OCI-LY7 (cell line): Measurements from ENCODE around the gene TELO2. TPM values are rescaled to one million over a fixed set of nuclear protein-coding genes. Genes with fewer than 3 reads are reported as not detected.

ENCODE experiments used
- BruUV-seq: library from RNA; stranded (reverse); fragments of 400-500 nt; replicated peaks from 2 replicates; lab custom pipeline; 2021; lab: Mats Ljungman, UMichigan
- CTCF ChIA-PET: fragments of 300-600 bp; sonication (Branson Sonifier 250); formaldehyde crosslinking; loops from one replicate; lab custom pipeline; 2022; ENCODE audit warnings: antibody characterized with exemption; ENCODE audit not compliant: unreplicated experiment; lab: Charles Lee
- POLR2A ChIA-PET: fragments of 300-600 bp; sonication (Branson Sonifier 250); formaldehyde crosslinking; loops from one replicate; lab custom pipeline; 2022; ENCODE audit warnings: antibody characterized with exemption; lab: Charles Lee
- DNase-seq: peaks from one replicate; pipeline ENCODE4 v3.0.0-alpha.2; 2015; ENCODE audit warnings: low spot score
- H2AFZ ChIP-seq: fragments of 200-600 bp; sonication (generic), shearing (Covaris generic); 2 replicates; pipeline ENCODE4 v1.6.1; 2014; ENCODE audit warnings: mild to moderate bottlenecking, antibody characterized with exemption, low read length, moderate library complexity
- H3K27ac ChIP-seq: fragments of 200-600 bp; sonication (generic); 2 replicates; pipeline ENCODE4 v1.5.1; 2014; ENCODE audit warnings: mixed run types, low read depth, mild to moderate bottlenecking, moderate library complexity, low read length, inconsistent platforms; ENCODE audit not compliant: poor library complexity, severe bottlenecking
- H3K36me3 ChIP-seq: fragments of 200-600 bp; sonication (generic); 2 replicates; pipeline ENCODE4 v1.6.1; 2014; ENCODE audit warnings: mild to moderate bottlenecking, antibody characterized with exemption, low read length, moderate library complexity, mixed read lengths; ENCODE audit not compliant: insufficient read depth
- H3K4me1 ChIP-seq: fragments of 200-600 bp; sonication (generic); 2 replicates; pipeline ENCODE4 v1.5.1; 2014; ENCODE audit warnings: mild to moderate bottlenecking, low read length; ENCODE audit not compliant: insufficient read depth, poor library complexity, severe bottlenecking
- H3K4me2 ChIP-seq: fragments of 200-600 bp; sonication (generic); 2 replicates; pipeline ENCODE4 v1.6.1; 2014; ENCODE audit warnings: mild to moderate bottlenecking, low read length
- H3K4me3 ChIP-seq: fragments of 200-600 bp; sonication (generic); 2 replicates; pipeline ENCODE4 v1.5.1; 2014; ENCODE audit warnings: mild to moderate bottlenecking, low read depth, low read length; ENCODE audit not compliant: poor library complexity, severe bottlenecking
- H3K79me2 ChIP-seq: fragments of 200-600 bp; sonication (generic); 2 replicates; pipeline ENCODE4 v1.6.1; 2016; ENCODE audit warnings: low read depth, mild to moderate bottlenecking, low read length, moderate library complexity, mixed read lengths; ENCODE audit not compliant: insufficient read depth
- H3K9me2 ChIP-seq: fragments of 200-600 bp; sonication (generic); 2 replicates; pipeline ENCODE4 v1.6.1; 2016; ENCODE audit warnings: mild to moderate bottlenecking, low read length, mixed read lengths; ENCODE audit not compliant: insufficient read depth
- H3K9me3 ChIP-seq: fragments of 200-600 bp; sonication (generic); 2 replicates; pipeline ENCODE4 v1.6.1; 2014; ENCODE audit warnings: mild to moderate bottlenecking, mixed run types, low read length, mixed read lengths
- H4K20me1 ChIP-seq: fragments of 200-600 bp; sonication (generic); 2 replicates; pipeline ENCODE4 v1.6.1; 2014; ENCODE audit warnings: mild to moderate bottlenecking, antibody characterized with exemption, low read length, moderate library complexity, mixed read lengths; ENCODE audit not compliant: insufficient read depth
- EZH2phosphoT487 ChIP-seq: fragments of 200-600 bp; sonication (generic); IDR thresholded peaks from 2 replicates; pipeline ENCODE4 v1.6.1; 2018; ENCODE audit warnings: low read depth, borderline replicate concordance, mild to moderate bottlenecking, mixed run types, antibody characterized with exemption, low read length, moderate library complexity, mixed read lengths
- intact Hi-C: fragments of 100-400 bp; cut with micrococcal nuclease; formaldehyde crosslinking; loops from one replicate; pipeline ENCODE4 v1.10.0; 2022; ENCODE audit not compliant: unreplicated experiment
- total RNA-seq, 2 experiments: library from RNA; depleted of rRNA in 1 of 2; stranded (reverse); fragments of >200 nt in 1 of 2; shearing (Covaris generic) in 1 of 2; gene quantifications; 2 replicates each; pipeline ENCODE4 v1.2.3, GENCODE V29; 2014 to 2022
- TF ChIP-seq, protein P1 (sequence below): fragments of 200-600 bp; sonication (generic); conservative IDR thresholded peaks from 2 replicates; pipeline ENCODE4 v1.5.1; 2014; ENCODE audit warnings: mild to moderate bottlenecking, antibody characterized with exemption, low read length, moderate library complexity, mixed read lengths

The TELO2 gene
- total RNA-seq, 2 experiments from 2014 or later = 58.2 to 70.1 TPM

- TF ChIP-seq, protein P1, sequence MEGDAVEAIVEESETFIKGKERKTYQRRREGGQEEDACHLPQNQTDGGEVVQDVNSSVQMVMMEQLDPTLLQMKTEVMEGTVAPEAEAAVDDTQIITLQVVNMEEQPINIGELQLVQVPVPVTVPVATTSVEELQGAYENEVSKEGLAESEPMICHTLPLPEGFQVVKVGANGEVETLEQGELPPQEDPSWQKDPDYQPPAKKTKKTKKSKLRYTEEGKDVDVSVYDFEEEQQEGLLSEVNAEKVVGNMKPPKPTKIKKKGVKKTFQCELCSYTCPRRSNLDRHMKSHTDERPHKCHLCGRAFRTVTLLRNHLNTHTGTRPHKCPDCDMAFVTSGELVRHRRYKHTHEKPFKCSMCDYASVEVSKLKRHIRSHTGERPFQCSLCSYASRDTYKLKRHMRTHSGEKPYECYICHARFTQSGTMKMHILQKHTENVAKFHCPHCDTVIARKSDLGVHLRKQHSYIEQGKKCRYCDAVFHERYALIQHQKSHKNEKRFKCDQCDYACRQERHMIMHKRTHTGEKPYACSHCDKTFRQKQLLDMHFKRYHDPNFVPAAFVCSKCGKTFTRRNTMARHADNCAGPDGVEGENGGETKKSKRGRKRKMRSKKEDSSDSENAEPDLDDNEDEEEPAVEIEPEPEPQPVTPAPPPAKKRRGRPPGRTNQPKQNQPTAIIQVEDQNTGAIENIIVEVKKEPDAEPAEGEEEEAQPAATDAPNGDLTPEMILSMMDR = no peak
- TF ChIP-seq EZH2phosphoT487 = no peak
- no TSS peak for BruUV-seq
Observed at GRCh38 chr16:1487395-1488053, 5.6 kb upstream of the TELO2 start.

GRCh38 chr16:1488054-1488601 lies 5.0 kb upstream of the TELO2 start:
- TF ChIP-seq, protein P1 = no peak
- no peak for TF ChIP-seq EZH2phosphoT487
- Histone ChIP-seq H3K9me2 (no peaks in the 10 kb centered on the region), H3K4me3 (no peak overlapping the region), H3K4me2 (no peak overlapping the region), H3K27ac (no peak overlapping the region), H3K4me1 (peaks cover 7% of the 10 kb centered on the region), H3K9me3 (no peaks in the 10 kb centered on the region), H3K36me3 (no peaks in the 10 kb centered on the region), H3K79me2 (no peaks in the 10 kb centered on the region), H4K20me1 (no peaks in the 10 kb centered on the region), H2AFZ (no peak overlapping the region)
- ChIA-PET POLR2A (no interaction called here), CTCF (no interaction called here)
- no peak for DNase-seq
- no TSS peak for BruUV-seq
- intact Hi-C loops = no loop called here

More at GRCh38 chr16:1487395-1488053, 5.6 kb upstream of the TELO2 start:
- Histone ChIP-seq H2AFZ (no peak overlapping the region), H3K4me1 (peaks cover 4% of the 10 kb centered on the region), H3K27ac (no peak overlapping the region), H3K4me2 (no peak overlapping the region), H3K79me2 (no peaks in the 10 kb centered on the region), H3K36me3 (no peaks in the 10 kb centered on the region), H3K9me3 (no peaks in the 10 kb centered on the region), H3K4me3 (no peak overlapping the region), H4K20me1 (no peaks in the 10 kb centered on the region), H3K9me2 (no peaks in the 10 kb centered on the region)
- intact Hi-C loops = no loop called here
- ChIA-PET POLR2A (no interaction called here), CTCF (interaction anchor here (0.5 kb wide), 1 partner anchor 217 kb away, joined by 3 read pairs; no protein-coding TSS in a partner anchor)
- DNase-seq = no peak

- ChIA-PET POLR2A (no interaction called here), CTCF (no interaction called here)
- Histone ChIP-seq H3K79me2 (peaks cover 1% of the 10 kb centered on the region; the same call in 1 of the 2 replicates), H3K36me3 (no peaks in the 10 kb centered on the region), H3K9me3 (no peaks in the 10 kb centered on the region), H3K27ac (no peak within 1 kb of the TSS), H3K4me3 (no peak within 1 kb of the TSS), H3K4me1 (peaks cover 7% of the 10 kb centered on the region), H3K4me2 (no peak within 1 kb of the TSS), H3K9me2 (no peaks in the 10 kb centered on the region), H4K20me1 (no peaks in the 10 kb centered on the region), H2AFZ (no peak within 1 kb of the TSS)
- TF ChIP-seq EZH2phosphoT487 = no peak
- TF ChIP-seq, protein P1 = no peak
- no TSS peak for BruUV-seq
- DNase-seq = no peak
- intact Hi-C loops = no loop called here
Observed at GRCh38 chr16:1488619-1489018, 4.5 kb upstream of the TELO2 start, which contains the start of gene PTX4. TSS of gene PTX4 (minus strand) at chr16:1488944. CDS start at chr16:1488909, 35 bp downstream.
